ENCODE measurements around the gene MMP7.

The MMP7 gene

GRCh38 chr11:102493524-102493923, 37.0 kb downstream of the MMP7 start:
- DNase-seq = no peak

DNA sequence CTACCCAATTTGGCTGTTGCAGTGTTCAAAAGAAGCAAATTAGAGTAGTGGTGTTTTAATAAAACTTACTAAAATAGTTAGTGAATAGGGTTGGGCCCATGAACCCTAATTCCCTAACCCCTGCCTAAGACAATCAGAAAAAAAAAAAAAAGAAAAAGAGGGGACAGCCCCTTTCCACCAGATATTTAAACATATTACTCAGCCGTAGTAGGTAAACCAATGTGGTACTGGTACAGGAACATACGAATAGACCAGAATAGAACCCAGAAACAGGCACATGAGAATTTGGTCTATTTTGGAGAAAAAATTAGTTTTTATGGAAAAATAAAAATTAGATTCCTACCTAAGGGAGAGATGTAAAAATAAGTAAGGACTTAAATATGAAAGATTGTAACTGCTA, 38.6 kb downstream of the MMP7 start:
- DNase-seq = no peak

- DNase-seq = no peak
These were observed 41.1 kb downstream of the MMP7 start for GRCh38 chr11:102489186-102490145.

DNA sequence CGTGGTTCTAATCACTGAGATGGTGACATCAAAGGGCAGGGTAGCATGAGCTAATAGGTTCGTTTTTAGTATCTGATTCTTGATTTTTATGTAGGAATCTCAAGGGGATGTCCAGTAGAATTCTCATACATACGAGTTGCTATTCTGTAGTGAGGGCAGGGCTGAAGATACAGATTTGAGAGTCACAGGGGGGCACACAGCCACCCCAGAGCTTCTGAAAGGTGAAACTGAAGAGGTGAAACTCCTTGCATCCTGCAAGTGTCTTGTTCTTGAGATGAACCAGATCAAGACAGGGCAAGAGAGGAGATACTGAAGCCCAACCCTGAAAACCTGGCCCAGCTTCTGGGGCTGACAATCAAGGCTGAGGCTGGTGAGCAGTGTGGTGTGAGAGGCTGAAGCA, 42.3 kb downstream of the MMP7 start:
- no peak for DNase-seq

DNA sequence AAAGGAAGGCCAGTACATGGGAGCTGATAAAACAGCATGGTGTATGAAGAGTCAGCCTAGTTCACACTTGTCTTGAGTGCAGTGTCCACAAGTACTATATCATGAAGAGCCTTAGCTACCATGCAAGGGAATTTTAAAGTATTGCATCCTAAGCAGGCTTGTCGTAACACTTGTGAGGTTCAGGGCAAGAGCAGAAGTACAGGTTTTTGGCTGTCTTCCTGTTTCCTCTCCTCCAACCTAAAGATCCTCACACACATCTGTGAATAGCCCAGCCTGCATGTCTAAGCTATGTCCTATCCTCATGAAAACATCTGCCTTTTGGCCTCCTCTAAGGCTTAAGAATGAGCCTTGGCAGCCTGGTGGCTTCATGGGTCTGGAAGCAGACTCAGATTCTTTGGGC, 43.3 kb downstream of the MMP7 start:
- no peak for DNase-seq

GRCh38 chr11:102486584-102486983, 44.0 kb downstream of the MMP7 start:
- no peak for DNase-seq

- no peak for DNase-seq
These were observed 45.3 kb downstream of the MMP7 start for GRCh38 chr11:102485095-102485722.

GRCh38 chr11:102482433-102482832, 48.1 kb downstream of the MMP7 start:
- DNase-seq = no peak

GRCh38 chr11:102479733-102480132, 50.8 kb downstream of the MMP7 start:
- no peak for DNase-seq

GRCh38 chr11:102478673-102479299, 51.8 kb downstream of the MMP7 start:
- DNase-seq = no peak

DNA sequence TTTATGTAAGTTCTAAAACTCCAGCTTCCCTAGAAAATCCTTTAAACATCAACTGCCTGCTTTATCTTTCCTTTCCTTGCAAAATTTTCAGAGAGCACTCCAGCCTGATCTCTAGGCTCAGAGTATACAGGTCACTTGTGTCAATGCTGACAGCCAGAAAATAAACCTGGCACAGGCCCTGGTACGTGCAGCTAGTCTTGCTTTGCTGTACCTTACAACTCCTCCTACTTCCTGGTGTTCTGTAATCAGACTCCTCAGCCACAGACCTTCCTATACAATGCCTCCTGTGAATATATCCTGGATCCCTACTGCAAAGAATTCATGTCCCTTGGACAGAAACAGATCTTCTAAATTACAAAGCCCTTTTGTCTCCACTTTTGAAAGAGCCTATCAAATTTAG, 53.7 kb downstream of the MMP7 start:
- peak; percentile 60 for DNase-seq

DNA sequence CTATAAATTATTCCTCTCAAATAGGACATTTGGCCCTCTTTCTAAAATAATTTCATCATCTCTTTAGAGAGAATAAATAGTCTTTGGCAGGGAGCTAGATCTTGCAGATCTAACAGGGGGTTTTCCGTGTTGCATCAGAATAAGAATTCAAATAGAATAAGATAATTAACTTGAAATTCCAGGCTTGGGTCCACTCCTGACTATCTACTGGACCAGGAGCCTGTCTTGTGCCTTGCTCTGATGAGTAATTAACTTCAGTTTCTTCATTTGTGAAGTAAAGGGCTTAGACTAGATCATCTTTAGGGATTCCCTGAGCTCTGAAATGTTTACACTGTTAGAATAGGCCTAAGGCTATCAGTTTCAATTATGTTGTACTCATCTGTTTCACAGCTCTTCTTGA, 54.5 kb downstream of the MMP7 start:
- DNase-seq = no peak

DNA sequence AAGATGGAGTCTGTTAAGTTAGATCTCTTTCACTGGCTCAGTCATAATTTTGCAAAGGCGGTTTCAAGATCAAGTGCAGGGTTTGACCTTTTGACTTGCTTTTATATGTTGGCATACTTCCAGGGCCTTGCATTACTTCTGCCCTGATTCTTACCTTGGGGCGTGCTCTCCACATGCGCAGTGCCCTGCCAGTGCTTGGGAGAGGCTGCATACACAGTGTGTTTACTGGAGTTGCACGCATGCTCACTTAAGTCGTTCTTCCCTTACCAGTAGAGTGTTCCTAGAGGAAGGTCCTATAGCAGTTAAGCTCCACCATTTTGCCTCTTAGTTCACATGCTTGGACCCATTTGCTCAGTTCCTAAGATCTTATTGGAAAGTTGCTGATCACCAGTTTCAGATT, 57.0 kb downstream of the MMP7 start:
- peak; percentile 53 for DNase-seq

- DNase-seq = no peak
These were observed 58.4 kb downstream of the MMP7 start for GRCh38 chr11:102472127-102472526.

GRCh38 chr11:102471474-102471873, 59.1 kb downstream of the MMP7 start:
- DNase-seq = no peak
